AG10803 (cell line): ENCODE data around the gene TXNRD1.
A peak's percentile ranks its signal among the peaks of the same experiment; 100 is the strongest.

Source experiments
- DNase-seq: peaks from one replicate; pipeline ENCODE4 v3.0.0; 2010; ENCODE audit warnings: low read depth
- H3K4me3 ChIP-seq: 2 replicates; pipeline ENCODE4 v1.5.1; 2011; ENCODE audit warnings: mild to moderate bottlenecking, low read length, control low read depth
- TF ChIP-seq, protein P1 (sequence below): conservative IDR thresholded peaks from 2 replicates; pipeline ENCODE4 v1.5.1; 2011; ENCODE audit warnings: mild to moderate bottlenecking, low read length, control low read depth, inconsistent platforms

Gene TXNRD1

DNA sequence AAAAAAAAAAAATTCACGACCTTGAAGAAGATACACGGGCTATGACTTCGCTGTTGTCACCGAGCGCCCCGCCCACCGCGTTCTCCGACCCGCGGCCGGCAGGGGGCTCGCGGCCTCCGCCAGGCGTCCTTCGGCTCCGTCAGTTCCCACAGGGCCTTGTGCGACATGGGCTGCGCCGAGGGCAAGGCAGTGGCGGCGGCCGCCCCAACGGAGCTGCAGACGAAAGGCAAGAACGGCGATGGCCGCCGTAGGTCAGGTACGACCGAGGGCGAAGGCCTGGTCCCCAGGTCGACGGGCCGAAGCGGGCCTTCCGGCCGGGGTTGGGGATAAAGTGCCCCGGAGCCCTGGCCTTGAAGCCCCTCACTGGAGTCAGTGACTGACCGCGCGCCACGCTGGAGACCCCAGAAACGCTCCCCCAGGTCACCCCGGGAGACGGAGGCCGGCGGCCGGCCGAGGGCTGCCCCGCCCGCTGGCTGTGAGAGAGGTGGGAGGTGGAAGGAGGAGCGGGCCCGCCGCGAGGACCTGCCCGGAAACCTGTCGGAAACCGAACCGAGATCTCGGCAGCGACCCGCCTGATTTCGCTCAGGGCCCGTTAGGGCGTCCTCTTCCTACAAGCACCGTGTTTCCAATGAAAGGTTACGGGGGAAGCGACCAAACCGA, at the start of gene TXNRD1:
TXNRD1 (plus strand) TSS at position 142 of the 660 bp plus-strand sequence; CDS start at position 166, 24 bp downstream.
- H3K4me3 ChIP-seq: peak within 1 kb of the TSS; percentile 37
- DNase-seq: peak; percentile 56

DNA sequence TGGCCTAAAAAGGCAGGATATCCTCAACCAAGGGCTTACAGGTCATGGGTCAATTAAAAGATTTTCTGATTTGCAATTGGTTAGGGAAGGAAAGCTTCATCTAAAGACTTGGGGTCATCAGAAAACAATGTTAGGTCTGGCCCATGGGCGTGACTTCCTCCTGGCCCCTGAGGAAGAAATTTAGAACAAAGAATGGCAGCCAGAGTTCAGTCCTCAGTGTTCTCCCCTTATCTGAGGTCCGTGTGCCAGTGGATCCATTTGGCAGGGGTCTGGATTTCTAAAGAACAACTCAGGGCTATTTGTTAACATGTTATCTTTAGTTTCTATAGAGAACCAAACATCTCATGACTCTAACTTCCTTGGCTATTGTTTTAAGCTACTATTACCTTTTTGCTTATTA, 49.8 kb upstream of the TXNRD1 start:
- no peak for DNase-seq
- H3K4me3 ChIP-seq: no peak overlapping the region
- TF ChIP-seq, protein P1, sequence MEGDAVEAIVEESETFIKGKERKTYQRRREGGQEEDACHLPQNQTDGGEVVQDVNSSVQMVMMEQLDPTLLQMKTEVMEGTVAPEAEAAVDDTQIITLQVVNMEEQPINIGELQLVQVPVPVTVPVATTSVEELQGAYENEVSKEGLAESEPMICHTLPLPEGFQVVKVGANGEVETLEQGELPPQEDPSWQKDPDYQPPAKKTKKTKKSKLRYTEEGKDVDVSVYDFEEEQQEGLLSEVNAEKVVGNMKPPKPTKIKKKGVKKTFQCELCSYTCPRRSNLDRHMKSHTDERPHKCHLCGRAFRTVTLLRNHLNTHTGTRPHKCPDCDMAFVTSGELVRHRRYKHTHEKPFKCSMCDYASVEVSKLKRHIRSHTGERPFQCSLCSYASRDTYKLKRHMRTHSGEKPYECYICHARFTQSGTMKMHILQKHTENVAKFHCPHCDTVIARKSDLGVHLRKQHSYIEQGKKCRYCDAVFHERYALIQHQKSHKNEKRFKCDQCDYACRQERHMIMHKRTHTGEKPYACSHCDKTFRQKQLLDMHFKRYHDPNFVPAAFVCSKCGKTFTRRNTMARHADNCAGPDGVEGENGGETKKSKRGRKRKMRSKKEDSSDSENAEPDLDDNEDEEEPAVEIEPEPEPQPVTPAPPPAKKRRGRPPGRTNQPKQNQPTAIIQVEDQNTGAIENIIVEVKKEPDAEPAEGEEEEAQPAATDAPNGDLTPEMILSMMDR: no peak

More for the DNA sequence above, at the start of gene TXNRD1:
- TF ChIP-seq, protein P1: peak; percentile 48

DNA sequence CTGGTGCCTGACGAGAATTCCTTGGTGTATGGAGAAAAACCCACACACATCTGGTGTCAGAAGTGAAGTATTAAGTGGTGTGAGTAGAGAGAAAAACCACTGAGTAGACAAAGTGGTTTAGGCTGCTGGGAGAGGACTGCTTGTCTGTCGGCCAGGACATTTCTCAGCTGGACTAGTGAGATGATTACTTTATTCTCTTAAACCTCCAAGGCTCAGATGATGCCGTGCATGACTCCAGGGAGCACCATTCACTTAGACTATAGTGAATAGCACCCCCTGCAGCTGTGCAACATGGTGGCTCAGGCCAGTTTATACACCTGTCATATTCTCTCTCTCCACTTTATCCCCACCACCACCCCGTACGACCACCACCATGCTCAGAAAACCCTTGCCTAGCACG, 49.1 kb upstream of the TXNRD1 start:
- peak; percentile 59 for DNase-seq
- H3K4me3 ChIP-seq: no peak overlapping the region
- TF ChIP-seq, protein P1: 0 out of 2 replicates have a peak, but pooled peaks have one; percentile 10

DNA sequence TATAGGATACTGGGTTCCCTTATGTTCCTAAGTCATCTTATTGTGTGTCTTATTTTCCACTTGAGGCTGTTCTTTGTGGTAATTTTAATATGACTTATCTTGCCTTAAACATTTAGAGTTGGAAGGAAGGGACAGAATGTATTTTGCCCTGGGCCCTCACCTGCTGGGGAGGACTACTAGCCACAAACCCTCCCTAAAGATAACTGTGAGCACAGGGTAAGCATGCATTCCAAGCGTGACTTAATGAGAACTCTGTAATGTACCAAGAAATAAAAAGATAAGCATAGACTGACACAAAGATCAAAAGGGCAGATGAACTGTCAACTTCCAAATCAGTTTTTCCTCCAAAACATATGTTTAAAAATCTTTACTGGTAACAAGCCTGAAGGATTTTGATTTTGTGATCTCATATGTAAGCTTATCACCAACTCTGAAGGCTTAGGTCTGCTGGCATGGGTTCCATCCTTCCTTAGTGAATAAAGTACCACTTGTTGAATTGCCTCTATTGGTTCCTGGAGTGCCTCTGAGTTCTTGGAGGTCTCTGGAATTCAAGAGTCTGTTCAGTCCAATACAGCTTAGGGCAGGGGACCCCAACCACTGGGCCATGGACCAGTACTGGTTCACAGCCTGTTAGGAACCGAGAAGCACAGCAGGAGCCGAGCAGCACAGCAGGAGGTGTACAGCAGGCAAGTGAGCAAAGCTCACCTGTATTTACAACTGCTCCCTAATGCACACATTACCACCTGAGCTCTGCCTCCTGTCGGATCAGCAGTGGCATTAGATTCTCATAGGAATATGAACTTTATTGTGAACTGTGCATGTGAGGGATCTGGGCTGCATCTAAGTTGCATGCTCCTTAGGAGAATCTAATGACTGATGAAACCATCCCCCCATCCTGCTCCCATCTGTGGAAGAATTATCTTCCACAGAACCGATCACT, 47.8 kb upstream of the TXNRD1 start:
- TF ChIP-seq, protein P1: no peak
- DNase-seq: no peak
- H3K4me3 ChIP-seq: no peak overlapping the region

DNA sequence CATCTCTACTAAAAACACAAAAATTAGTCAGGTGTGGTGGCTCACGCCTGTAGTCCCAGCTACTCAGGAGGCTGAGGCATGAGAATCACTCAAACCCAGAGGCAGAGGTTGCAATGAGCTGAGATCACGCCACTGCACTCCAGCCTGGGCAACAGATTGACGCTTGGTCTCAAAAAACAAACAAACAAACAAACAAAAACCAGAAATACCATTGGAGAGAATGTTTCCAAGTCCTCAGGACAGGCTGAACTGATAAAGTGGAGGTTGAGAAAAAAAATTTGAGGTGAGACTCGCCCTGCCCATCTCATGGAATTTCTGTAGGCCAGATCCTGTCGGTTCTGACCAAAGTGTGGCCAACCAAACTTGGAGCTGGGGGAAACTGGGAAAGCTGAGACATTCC, 47.0 kb upstream of the TXNRD1 start:
- TF ChIP-seq, protein P1: no peak
- H3K4me3 ChIP-seq: no peak overlapping the region
- DNase-seq: no peak

DNA sequence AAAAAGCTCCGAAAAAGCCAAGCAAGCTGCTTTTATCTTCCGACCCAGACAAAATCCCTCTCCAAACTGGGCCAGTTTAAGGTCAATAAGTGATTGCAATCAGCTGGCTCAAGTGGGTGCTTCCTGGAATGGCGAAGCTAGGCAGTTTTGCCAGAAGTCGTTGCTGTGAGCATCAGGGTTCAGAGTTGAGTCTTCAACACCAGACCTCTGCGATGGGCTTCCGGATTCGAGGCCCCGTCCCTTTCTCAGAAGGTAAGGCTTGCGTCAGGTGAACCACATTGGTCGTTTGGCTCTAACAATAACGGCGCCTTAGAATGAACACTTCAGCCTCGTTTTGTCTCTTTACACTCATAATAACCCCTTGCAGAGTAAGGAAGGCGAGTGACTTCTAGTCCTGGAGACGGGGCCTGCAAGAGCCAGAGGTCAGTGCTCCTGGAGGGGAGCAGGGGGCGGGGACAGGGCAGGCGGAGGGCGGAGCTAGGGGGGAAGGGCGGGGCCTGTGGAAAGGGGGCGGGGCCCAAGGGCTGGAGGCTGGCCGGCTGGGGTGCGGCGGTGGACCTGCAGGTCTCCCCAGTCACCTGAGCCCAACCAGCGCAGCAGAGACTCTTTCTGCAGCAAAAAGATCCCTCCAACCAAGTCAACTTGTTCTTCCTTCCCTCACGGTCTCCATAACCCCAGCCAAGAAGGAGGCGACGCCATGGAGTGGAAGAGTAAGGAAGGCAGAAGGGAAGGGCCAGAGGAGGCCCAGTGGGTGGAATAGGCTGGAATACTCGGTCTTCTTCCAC, 43.6 kb upstream of the TXNRD1 start:
- H3K4me3 ChIP-seq: no peak overlapping the region
- TF ChIP-seq, protein P1: no peak
- no peak for DNase-seq
